Coronary artery (tissue), 2 donors: Measurements from ENCODE around the gene CUL1.

ENCODE experiments used
- DNase-seq: peaks from one replicate; pipeline ENCODE4 v3.0.0-alpha.2; 2017; ENCODE audit warnings: low spot score
- H3K27ac ChIP-seq, 2 donors: fragments of 200-600 bp; sonication (generic); one replicate each; pipeline ENCODE4 v1.5.1; 2016 to 2019
- H3K4me3 ChIP-seq: fragments of 200-600 bp; sonication (generic); 2 replicates; pipeline ENCODE4 v1.5.1; 2016; ENCODE audit warnings: mild to moderate bottlenecking, moderate library complexity
- CTCF ChIP-seq: fragments of 200-600 bp; sonication (generic); IDR thresholded peaks from one replicate; pipeline ENCODE4 v1.5.1; 2019; ENCODE audit warnings: antibody characterized with exemption

The CUL1 gene

GRCh38 chr7:148774471-148774870 is 75.8 kb downstream of the CUL1 start:
- no peak for TF ChIP-seq CTCF
- Histone ChIP-seq H3K27ac (no peak overlapping the region), H3K4me3 (no peak overlapping the region)
- DNase-seq: no peak

GRCh38 chr7:148782757-148783456 is 84.2 kb downstream of the CUL1 start:
- Histone ChIP-seq H3K27ac (no peak overlapping the region), H3K4me3 (no peak overlapping the region)
- TF ChIP-seq CTCF: no peak
- DNase-seq: no peak

GRCh38 chr7:148783801-148784527 is 85.3 kb downstream of the CUL1 start:
- no peak for TF ChIP-seq CTCF

GRCh38 chr7:148787571-148788295 is 89.0 kb downstream of the CUL1 start:
- no peak overlapping the region for H3K27ac ChIP-seq
- no peak for DNase-seq
- no peak for TF ChIP-seq CTCF
- no peak overlapping the region for H3K4me3 ChIP-seq

More at GRCh38 chr7:148783801-148784527, 85.3 kb downstream of the CUL1 start:
- Histone ChIP-seq H3K4me3 (no peak overlapping the region), H3K27ac (no peak overlapping the region)
- DNase-seq: no peak

- DNase-seq: no peak
- TF ChIP-seq CTCF: no peak
- H3K4me3 ChIP-seq: no peak overlapping the region
- H3K27ac ChIP-seq: no peak overlapping the region
Measured at GRCh38 chr7:148789220-148789619, 90.5 kb downstream of the CUL1 start.

GRCh38 chr7:148790131-148790726 is 91.5 kb downstream of the CUL1 start:
- H3K27ac ChIP-seq: no peak overlapping the region
- TF ChIP-seq CTCF: no peak
- no peak overlapping the region for H3K4me3 ChIP-seq
- DNase-seq: no peak
